DND-41 (cell line): Measurements from ENCODE around the gene ENOPH1.

ENCODE experiments used
- EZH2 ChIP-seq: IDR thresholded peaks from 3 replicates; pipeline ENCODE4 v1.6.1; 2012; ENCODE audit warnings: borderline replicate concordance, low read depth, mild to moderate bottlenecking, moderate library complexity, low read length, inconsistent platforms; ENCODE audit not compliant: severe bottlenecking
- TF ChIP-seq, protein P1 (sequence below): IDR thresholded peaks from 2 replicates; pipeline ENCODE4 v1.5.1; 2012; ENCODE audit warnings: borderline replicate concordance, low read length, moderate library complexity, mild to moderate bottlenecking; ENCODE audit not compliant: poor library complexity, severe bottlenecking; ENCODE audit errors: extremely low read depth

DNA sequence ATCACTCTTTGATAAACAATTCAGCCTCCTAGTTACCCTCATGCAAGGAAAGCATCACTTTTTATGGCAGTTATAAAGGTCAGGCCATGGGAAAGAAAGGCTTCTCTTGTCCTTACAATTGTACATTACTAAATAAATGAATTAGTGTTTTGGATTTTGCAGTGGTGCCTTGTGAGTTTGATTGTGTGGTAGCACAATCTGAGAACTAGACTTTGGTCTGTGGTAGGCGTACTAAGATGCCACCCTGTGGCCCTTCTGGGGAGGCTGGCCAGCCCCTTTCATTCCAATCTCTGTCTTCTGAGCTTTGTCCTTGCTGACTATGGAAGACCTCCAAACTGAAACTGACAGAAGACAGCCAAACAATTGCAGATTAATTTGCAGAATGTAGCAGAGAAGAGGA is 42.0 kb upstream of the ENOPH1 start:
- TF ChIP-seq, protein P1, sequence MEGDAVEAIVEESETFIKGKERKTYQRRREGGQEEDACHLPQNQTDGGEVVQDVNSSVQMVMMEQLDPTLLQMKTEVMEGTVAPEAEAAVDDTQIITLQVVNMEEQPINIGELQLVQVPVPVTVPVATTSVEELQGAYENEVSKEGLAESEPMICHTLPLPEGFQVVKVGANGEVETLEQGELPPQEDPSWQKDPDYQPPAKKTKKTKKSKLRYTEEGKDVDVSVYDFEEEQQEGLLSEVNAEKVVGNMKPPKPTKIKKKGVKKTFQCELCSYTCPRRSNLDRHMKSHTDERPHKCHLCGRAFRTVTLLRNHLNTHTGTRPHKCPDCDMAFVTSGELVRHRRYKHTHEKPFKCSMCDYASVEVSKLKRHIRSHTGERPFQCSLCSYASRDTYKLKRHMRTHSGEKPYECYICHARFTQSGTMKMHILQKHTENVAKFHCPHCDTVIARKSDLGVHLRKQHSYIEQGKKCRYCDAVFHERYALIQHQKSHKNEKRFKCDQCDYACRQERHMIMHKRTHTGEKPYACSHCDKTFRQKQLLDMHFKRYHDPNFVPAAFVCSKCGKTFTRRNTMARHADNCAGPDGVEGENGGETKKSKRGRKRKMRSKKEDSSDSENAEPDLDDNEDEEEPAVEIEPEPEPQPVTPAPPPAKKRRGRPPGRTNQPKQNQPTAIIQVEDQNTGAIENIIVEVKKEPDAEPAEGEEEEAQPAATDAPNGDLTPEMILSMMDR, result no peak
- no peak for TF ChIP-seq EZH2
